Muscle layer of colon (tissue), 2 donors: ENCODE measurements around the gene TAB2.
"Not testable (repeated sequence)": the region's sequence is repeated elsewhere in the genome, so short reads cannot be mapped to it uniquely, and the experiment has no call there.

Experiments
- H3K27ac ChIP-seq: one replicate; pipeline ENCODE4 v1.7.0; 2013; ENCODE audit warnings: low read depth, mild to moderate bottlenecking, low read length, moderate library complexity
- H3K27me3 ChIP-seq, 2 donors: one replicate each; pipeline ENCODE4 v1.7.0; 2013; ENCODE audit warnings: low read length in 2 of 2, mild to moderate bottlenecking in 2 of 2; ENCODE audit not compliant: insufficient read depth in 2 of 2, control insufficient read depth in 1 of 2
- H3K36me3 ChIP-seq: one replicate; pipeline ENCODE4 v1.7.0; 2013; ENCODE audit warnings: mild to moderate bottlenecking, low read length; ENCODE audit not compliant: insufficient read depth
- H3K4me1 ChIP-seq: one replicate; pipeline ENCODE4 v1.7.0; 2013; ENCODE audit warnings: mild to moderate bottlenecking, low read length; ENCODE audit not compliant: insufficient read depth
- H3K4me3 ChIP-seq, 2 donors: one replicate each; pipeline ENCODE4 v1.7.0; 2013; ENCODE audit warnings: low read length in 2 of 2, low read depth in 1 of 2, mild to moderate bottlenecking in 1 of 2, moderate library complexity in 1 of 2
- H3K9ac ChIP-seq: one replicate; pipeline ENCODE4 v1.7.0; 2013; ENCODE audit warnings: low read length
- H3K9me3 ChIP-seq: one replicate; pipeline ENCODE4 v1.7.0; 2013; ENCODE audit warnings: mild to moderate bottlenecking, low read length
- donor health status: abdominal sarcoma.
- donor health status: Adenocarcinoma of cecum.

TAB2 gene

DNA sequence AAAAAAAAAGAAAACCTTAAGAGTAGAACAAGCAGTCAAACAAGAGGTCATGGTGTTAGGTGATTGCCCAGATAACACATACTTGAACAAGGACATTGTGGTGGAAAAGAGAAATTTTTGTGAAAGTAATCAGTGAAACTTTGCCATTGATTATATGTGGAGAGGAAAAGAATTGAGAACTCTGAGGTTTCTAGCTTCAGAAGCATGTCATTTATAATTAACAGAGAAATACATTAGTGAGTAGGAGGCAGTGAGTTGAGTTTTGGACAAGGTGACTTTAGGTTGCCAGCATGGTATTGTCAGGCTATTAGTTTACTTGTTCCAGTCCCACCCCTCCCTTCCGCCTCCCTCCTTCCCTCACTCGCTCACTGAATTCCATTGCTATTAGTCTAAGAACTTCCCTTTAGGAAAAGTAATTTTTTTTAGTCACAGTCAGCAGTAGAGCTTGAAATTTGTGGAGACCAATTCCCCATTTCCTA, 17.2 kb downstream of the TAB2 start:
- H3K27me3 ChIP-seq: no peaks in the 10 kb centered on the region
- no peaks in the 10 kb centered on the region for H3K9me3 ChIP-seq
- no peaks in the 10 kb centered on the region for H3K36me3 ChIP-seq
- no peak overlapping the region for H3K4me3 ChIP-seq
- peaks cover 73% of the 10 kb centered on the region for H3K4me1 ChIP-seq
- no peak overlapping the region for H3K9ac ChIP-seq
- no peak overlapping the region for H3K27ac ChIP-seq

DNA sequence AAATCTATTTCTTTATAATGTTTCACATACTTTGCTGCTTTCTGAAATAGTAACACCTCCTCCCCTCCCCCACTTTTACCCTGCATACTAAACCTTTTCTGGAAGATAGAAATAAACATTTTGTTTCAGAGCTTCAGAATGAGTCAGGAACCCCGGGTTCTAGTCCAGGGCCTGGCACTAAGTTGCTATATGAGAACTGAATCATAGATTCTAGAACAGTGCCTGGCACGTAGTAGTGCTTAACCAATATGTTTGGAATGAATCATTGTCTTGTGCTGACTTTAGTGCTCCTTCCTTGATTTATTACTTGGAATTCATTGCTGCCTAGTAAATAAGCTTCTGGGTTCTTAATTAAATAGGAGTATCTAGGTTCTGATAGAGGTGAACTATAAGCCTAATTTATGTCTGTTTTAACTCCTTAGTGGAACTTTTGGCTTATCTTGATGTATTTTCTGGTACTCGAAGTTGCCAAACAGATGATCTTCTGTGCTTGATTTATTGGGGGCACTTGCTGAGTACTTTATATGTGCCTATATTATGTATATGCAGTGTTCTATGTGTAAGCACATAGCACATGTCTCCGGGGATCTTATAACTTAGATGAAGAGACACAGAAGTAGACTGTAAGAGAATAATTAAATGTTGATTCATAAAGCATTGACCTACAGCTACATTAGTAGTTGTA, 18.6 kb downstream of the TAB2 start:
- Histone ChIP-seq H3K27me3 (no peaks in the 10 kb centered on the region), H3K9me3 (no peaks in the 10 kb centered on the region), H3K27ac (no peak overlapping the region), H3K9ac (no peak overlapping the region), H3K4me3 (no peak overlapping the region), H3K4me1 (peaks cover 65% of the 10 kb centered on the region), H3K36me3 (no peaks in the 10 kb centered on the region)

GRCh38 chr6:149336609-149336928, 19.1 kb downstream of the TAB2 start:
- Histone ChIP-seq H3K4me3 (no peak overlapping the region), H3K9ac (no peak overlapping the region), H3K27me3 (no peaks in the 10 kb centered on the region), H3K9me3 (no peaks in the 10 kb centered on the region), H3K36me3 (no peaks in the 10 kb centered on the region), H3K27ac (no peak overlapping the region), H3K4me1 (peaks cover 64% of the 10 kb centered on the region)

- Histone ChIP-seq H3K4me3 (no peak overlapping the region), H3K36me3 (no peaks in the 10 kb centered on the region), H3K27ac (no peak overlapping the region), H3K9me3 (no peaks in the 10 kb centered on the region), H3K9ac (no peak overlapping the region), H3K27me3 (no peaks in the 10 kb centered on the region), H3K4me1 (peaks cover 64% of the 10 kb centered on the region)
Measured at GRCh38 chr6:149337320-149337719, 19.8 kb downstream of the TAB2 start.

- no peaks in the 10 kb centered on the region for H3K36me3 ChIP-seq
- no peak overlapping the region for H3K27ac ChIP-seq
- no peak overlapping the region for H3K9ac ChIP-seq
- no peak overlapping the region for H3K4me3 ChIP-seq
- H3K27me3 ChIP-seq: no peaks in the 10 kb centered on the region
- no peaks in the 10 kb centered on the region for H3K9me3 ChIP-seq
- H3K4me1 ChIP-seq: peaks cover 41% of the 10 kb centered on the region
Measured at GRCh38 chr6:149340200-149340599, 22.7 kb downstream of the TAB2 start.

GRCh38 chr6:149342525-149342924, 25.0 kb downstream of the TAB2 start:
- H3K9me3 ChIP-seq: no peaks in the 10 kb centered on the region
- H3K27me3 ChIP-seq: no peaks in the 10 kb centered on the region
- no peaks in the 10 kb centered on the region for H3K36me3 ChIP-seq
- no peak overlapping the region for H3K9ac ChIP-seq
- no peak overlapping the region for H3K4me3 ChIP-seq
- H3K4me1 ChIP-seq: peaks cover 22% of the 10 kb centered on the region
- H3K27ac ChIP-seq: no peak overlapping the region

GRCh38 chr6:149343501-149343900, 26.0 kb downstream of the TAB2 start:
- Histone ChIP-seq H3K27ac (no peak overlapping the region), H3K4me1 (peaks cover 14% of the 10 kb centered on the region), H3K9me3 (no peaks in the 10 kb centered on the region), H3K9ac (no peak overlapping the region), H3K4me3 (no peak overlapping the region), H3K27me3 (no peaks in the 10 kb centered on the region), H3K36me3 (no peaks in the 10 kb centered on the region)

GRCh38 chr6:149346078-149346477, 28.6 kb downstream of the TAB2 start:
- no peaks in the 10 kb centered on the region for H3K36me3 ChIP-seq
- no peaks in the 10 kb centered on the region for H3K9me3 ChIP-seq
- H3K27me3 ChIP-seq: no peaks in the 10 kb centered on the region
- no peak overlapping the region for H3K27ac ChIP-seq
- H3K4me3 ChIP-seq: no peak overlapping the region
- no peak overlapping the region for H3K9ac ChIP-seq
- peaks cover 14% of the 10 kb centered on the region for H3K4me1 ChIP-seq

DNA sequence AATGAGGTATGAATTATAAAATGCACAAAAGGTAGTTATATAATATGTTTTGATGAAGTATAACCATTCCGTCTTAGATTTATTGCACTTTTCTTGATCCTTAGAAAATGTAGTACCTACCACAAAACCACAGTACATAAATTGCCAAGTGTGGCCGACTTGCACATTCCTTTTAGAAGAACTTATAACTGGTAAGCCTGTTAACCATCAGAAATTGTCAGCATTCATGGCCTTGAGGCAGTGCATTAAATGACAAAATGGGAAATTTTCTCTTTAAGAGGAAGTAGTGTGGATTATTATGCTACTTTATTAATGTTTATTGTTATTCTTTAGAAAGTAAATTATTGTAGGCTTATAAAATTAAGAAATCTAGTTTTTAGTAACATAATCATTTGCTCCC, 29.6 kb downstream of the TAB2 start:
- Histone ChIP-seq H3K27ac (no peak overlapping the region), H3K9ac (no peak overlapping the region), H3K27me3 (no peaks in the 10 kb centered on the region), H3K4me1 (peaks cover 10% of the 10 kb centered on the region), H3K4me3 (no peak overlapping the region), H3K9me3 (no peaks in the 10 kb centered on the region), H3K36me3 (no peaks in the 10 kb centered on the region)

- H3K9ac ChIP-seq, H3K27ac ChIP-seq, H3K36me3 ChIP-seq, H3K4me3 ChIP-seq, H3K9me3 ChIP-seq, H3K4me1 ChIP-seq, H3K27me3 ChIP-seq: not testable (repeated sequence)
Measured at GRCh38 chr6:149349279-149349678, 31.8 kb downstream of the TAB2 start.

DNA sequence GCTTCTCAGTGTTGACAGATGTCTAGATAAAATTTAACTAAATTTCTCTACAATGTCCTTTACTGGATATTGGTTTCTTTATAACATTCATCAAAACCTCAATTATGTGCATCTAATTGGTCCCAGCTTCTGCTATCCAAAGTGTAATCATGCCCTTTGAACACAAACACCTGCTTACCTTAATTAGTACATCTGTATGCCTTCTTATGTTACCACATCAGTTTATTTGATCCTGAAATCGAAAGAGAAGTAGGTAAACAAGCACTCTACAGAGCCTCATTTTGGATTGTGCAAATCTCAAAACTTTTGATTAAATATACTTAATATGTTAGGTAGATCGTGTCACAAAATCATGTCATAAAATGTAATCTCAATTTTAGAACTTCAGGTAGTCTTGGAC, 36.5 kb downstream of the TAB2 start:
- H3K27ac ChIP-seq: no peak overlapping the region
- H3K4me3 ChIP-seq: no peak overlapping the region
- no peak overlapping the region for H3K9ac ChIP-seq
- no peaks in the 10 kb centered on the region for H3K36me3 ChIP-seq
- peaks cover 10% of the 10 kb centered on the region for H3K4me1 ChIP-seq
- no peaks in the 10 kb centered on the region for H3K9me3 ChIP-seq
- H3K27me3 ChIP-seq: no peaks in the 10 kb centered on the region

DNA sequence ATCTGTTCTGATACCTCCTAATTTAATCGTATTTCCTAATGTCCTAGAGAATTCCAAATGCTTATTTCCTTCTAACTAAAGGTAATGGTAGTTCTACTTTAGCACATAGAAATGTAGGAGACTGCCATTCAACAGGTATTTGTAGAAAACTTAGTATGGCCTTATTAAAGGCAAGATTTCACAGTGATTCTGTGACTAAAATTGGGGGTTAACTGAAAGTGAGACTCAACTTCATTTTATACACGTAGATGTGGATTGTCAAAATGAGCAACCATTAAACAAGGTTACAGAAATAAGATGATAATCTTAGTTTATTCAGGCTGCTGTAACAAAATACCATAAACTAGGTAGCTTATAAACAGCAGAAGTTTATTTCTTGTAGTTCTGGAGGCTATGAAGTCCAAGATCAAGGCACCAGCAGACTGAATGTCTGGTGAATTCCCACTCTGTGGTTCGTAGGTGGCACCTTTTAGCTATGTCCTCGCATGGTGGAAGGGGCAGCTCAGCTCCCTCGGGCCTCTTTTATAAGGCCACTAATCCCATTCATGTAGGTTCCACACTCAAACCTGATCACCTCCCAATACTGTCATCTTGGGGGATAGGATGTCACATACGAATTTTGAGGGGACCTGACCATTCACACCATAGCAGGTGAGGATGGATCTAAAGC, 38.7 kb downstream of the TAB2 start:
- Histone ChIP-seq H3K36me3 (no peaks in the 10 kb centered on the region), H3K4me1 (peaks cover 19% of the 10 kb centered on the region), H3K9me3 (no peaks in the 10 kb centered on the region), H3K27ac (no peak overlapping the region), H3K4me3 (no peak overlapping the region), H3K27me3 (no peaks in the 10 kb centered on the region), H3K9ac (no peak overlapping the region)
